Occipital lobe (tissue), 2 donors: Measurements from ENCODE around the gene CARM1. TPM values are rescaled to one million over a fixed set of nuclear protein-coding genes. Genes with fewer than 3 reads are reported as not detected.
"Not testable (repeated sequence)": the region's sequence is repeated elsewhere in the genome, so short reads cannot be mapped to it uniquely, and the experiment has no call there.

Source experiments
- DNase-seq: peaks from one replicate; lab custom pipeline; 2025; lab: John Stamatoyannopoulos, UW
- total RNA-seq: library from RNA; depleted of rRNA; stranded (reverse); fragments of >200 nt; gene quantifications from one replicate; pipeline ENCODE4 v1.2.3, GENCODE V29; 2014

Gene CARM1
- total RNA-seq, 1 donor from 2014 or later: 22.3 TPM

GRCh38 chr19:10927730-10928562 is 56.6 kb downstream of the CARM1 start:
- DNase-seq: no peak

- DNase-seq: peak; percentile 93
These were observed 57.4 kb downstream of the CARM1 start, which contains the start of the genes TIMM29 and YIPF2 for GRCh38 chr19:10928563-10929401. TIMM29 (plus strand) TSS chr19:10928811; CDS start chr19:10928823, 12 bp downstream. YIPF2 (minus strand) TSS chr19:10928639; CDS start chr19:10928410, 229 bp downstream.

GRCh38 chr19:10929402-10929794 is 58.0 kb downstream of the CARM1 start:
- DNase-seq: no peak

GRCh38 chr19:10935371-10936059 is 64.2 kb downstream of the CARM1 start:
- no peak for DNase-seq

GRCh38 chr19:10936661-10937084 is 65.3 kb downstream of the CARM1 start:
- no peak for DNase-seq

- not testable (repeated sequence) for DNase-seq
These were observed 70.3 kb downstream of the CARM1 start for GRCh38 chr19:10941649-10942048.

- not testable (repeated sequence) for DNase-seq
These were observed 72.1 kb downstream of the CARM1 start for GRCh38 chr19:10943412-10943811.

- DNase-seq: no peak
These were observed 73.9 kb downstream of the CARM1 start for GRCh38 chr19:10945264-10945663.

GRCh38 chr19:10946958-10947657 is 75.8 kb downstream of the CARM1 start:
- DNase-seq: no peak

GRCh38 chr19:10952809-10953208 is 81.5 kb downstream of the CARM1 start:
- no peak for DNase-seq

GRCh38 chr19:10959277-10959968 is 88.1 kb downstream of the CARM1 start:
- not testable (repeated sequence) for DNase-seq

GRCh38 chr19:10960314-10961072 is 89.1 kb downstream of the CARM1 start, which contains the start of gene SMARCA4:
SMARCA4 (plus strand) TSS chr19:10961030; CDS start chr19:10984152, 23,122 bp downstream.
- peak; percentile 92 for DNase-seq

- DNase-seq: no peak
These were observed 89.9 kb downstream of the CARM1 start for GRCh38 chr19:10961073-10961860.

GRCh38 chr19:10962863-10963262 is 91.5 kb downstream of the CARM1 start:
- DNase-seq: no peak

GRCh38 chr19:10963865-10964264 is 92.5 kb downstream of the CARM1 start:
- no peak for DNase-seq

GRCh38 chr19:10964903-10965302 is 93.5 kb downstream of the CARM1 start:
- no peak for DNase-seq

- no peak for DNase-seq
These were observed 94.0 kb downstream of the CARM1 start for GRCh38 chr19:10965398-10965797.

GRCh38 chr19:10966809-10967208 is 95.5 kb downstream of the CARM1 start:
- DNase-seq: no peak
